PC-9 (cell line): ENCODE measurements around the gene SEC61G.

Experiments used
- EZH2 ChIP-seq: fragments of 200-600 bp; sonication (generic); IDR thresholded peaks from 2 replicates; pipeline ENCODE4 v1.8.0; 2017; ENCODE audit warnings: antibody characterized with exemption, low read depth
- TF ChIP-seq, protein P1 (sequence below): fragments of 200-600 bp; sonication (generic); conservative IDR thresholded peaks from 2 replicates; pipeline ENCODE4 v1.6.1; 2017; ENCODE audit warnings: mixed run types, antibody characterized with exemption, mild to moderate bottlenecking, moderate library complexity

DNA sequence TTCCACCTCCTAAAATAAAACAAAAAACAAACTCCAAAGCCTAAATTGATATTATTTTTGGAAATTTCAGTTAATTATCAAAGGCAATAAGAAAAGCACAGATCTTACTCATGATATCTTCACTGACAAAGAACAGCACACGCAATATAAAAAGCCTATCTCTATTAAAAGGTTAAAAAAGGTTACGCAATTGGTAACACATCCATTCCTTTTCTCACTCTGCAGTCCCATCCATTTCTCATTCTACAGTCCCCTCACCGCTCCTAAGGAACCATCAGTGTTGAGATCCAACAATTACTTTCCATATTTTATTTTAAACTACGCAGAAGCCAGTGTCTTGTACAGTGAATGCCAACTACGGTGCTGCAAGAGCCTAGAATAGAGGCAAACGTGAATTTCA is 1.3 kb downstream of the SEC61G start:
- TF ChIP-seq, protein P1, sequence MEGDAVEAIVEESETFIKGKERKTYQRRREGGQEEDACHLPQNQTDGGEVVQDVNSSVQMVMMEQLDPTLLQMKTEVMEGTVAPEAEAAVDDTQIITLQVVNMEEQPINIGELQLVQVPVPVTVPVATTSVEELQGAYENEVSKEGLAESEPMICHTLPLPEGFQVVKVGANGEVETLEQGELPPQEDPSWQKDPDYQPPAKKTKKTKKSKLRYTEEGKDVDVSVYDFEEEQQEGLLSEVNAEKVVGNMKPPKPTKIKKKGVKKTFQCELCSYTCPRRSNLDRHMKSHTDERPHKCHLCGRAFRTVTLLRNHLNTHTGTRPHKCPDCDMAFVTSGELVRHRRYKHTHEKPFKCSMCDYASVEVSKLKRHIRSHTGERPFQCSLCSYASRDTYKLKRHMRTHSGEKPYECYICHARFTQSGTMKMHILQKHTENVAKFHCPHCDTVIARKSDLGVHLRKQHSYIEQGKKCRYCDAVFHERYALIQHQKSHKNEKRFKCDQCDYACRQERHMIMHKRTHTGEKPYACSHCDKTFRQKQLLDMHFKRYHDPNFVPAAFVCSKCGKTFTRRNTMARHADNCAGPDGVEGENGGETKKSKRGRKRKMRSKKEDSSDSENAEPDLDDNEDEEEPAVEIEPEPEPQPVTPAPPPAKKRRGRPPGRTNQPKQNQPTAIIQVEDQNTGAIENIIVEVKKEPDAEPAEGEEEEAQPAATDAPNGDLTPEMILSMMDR, result no peak
- no peak for TF ChIP-seq EZH2
